DND-41 (cell line): ENCODE results near the gene DPH1.

Experiments
- CTCF ChIP-seq: IDR thresholded peaks from 2 replicates; pipeline ENCODE4 v1.5.1; 2012; ENCODE audit warnings: borderline replicate concordance, low read length, moderate library complexity, mild to moderate bottlenecking; ENCODE audit not compliant: poor library complexity, severe bottlenecking; ENCODE audit errors: extremely low read depth
- EZH2 ChIP-seq: IDR thresholded peaks from 3 replicates; pipeline ENCODE4 v1.6.1; 2012; ENCODE audit warnings: borderline replicate concordance, low read depth, mild to moderate bottlenecking, moderate library complexity, low read length, inconsistent platforms; ENCODE audit not compliant: severe bottlenecking

GRCh38 chr17:2056206-2057174, 26.5 kb downstream of the DPH1 start:
- TF ChIP-seq EZH2: no peak
- no peak for TF ChIP-seq CTCF
